SK-N-SH treated with all-trans-retinoic acid at 6 μM for 48 hours (cell line): ENCODE results near the gene PARP14.

Source experiments
- ARNTL ChIP-seq: fragments of 450-650 bp; formaldehyde crosslinking; IDR thresholded peaks from 2 replicates; pipeline ENCODE4 v1.5.0; 2020; ENCODE audit warnings: low read depth, mild to moderate bottlenecking, moderate library complexity, borderline replicate concordance
- BACH2 ChIP-seq: fragments of 250-450 bp; sonication (Bioruptor Pico); IDR thresholded peaks from 2 replicates; pipeline ENCODE4 v1.9.0; 2021; ENCODE audit warnings: mild to moderate bottlenecking, borderline replicate concordance
- GLIS3 ChIP-seq: fragments of 250-450 bp; sonication (Bioruptor Pico); IDR thresholded peaks from 2 replicates; pipeline ENCODE4 v1.5.0; 2020; ENCODE audit warnings: mild to moderate bottlenecking, moderate library complexity
- PATZ1 ChIP-seq: fragments of 250-450 bp; sonication (Bioruptor Pico); IDR thresholded peaks from 2 replicates; pipeline ENCODE4 v1.8.0; 2020; ENCODE audit warnings: mild to moderate bottlenecking, moderate library complexity, borderline replicate concordance
- PPARA ChIP-seq: fragments of 250-450 bp; sonication (Bioruptor Pico); IDR thresholded peaks from 2 replicates; pipeline ENCODE4 v1.5.0; 2020; ENCODE audit warnings: mild to moderate bottlenecking, borderline replicate concordance
- RARB ChIP-seq: fragments of 250-450 bp; sonication (Bioruptor Pico); IDR thresholded peaks from 2 replicates; pipeline ENCODE4 v1.8.0; 2021; ENCODE audit warnings: mild to moderate bottlenecking, moderate library complexity
- TSHZ2 ChIP-seq: fragments of 250-450 bp; sonication (Bioruptor Pico); IDR thresholded peaks from 2 replicates; pipeline ENCODE4 v1.5.0; 2020; ENCODE audit warnings: mild to moderate bottlenecking, moderate library complexity
- ZC3H10 ChIP-seq: fragments of 250-450 bp; sonication (Bioruptor Pico); IDR thresholded peaks from 2 replicates; pipeline ENCODE4 v1.5.1; 2021; ENCODE audit warnings: mild to moderate bottlenecking, moderate library complexity
- ZFP3 ChIP-seq: fragments of 250-450 bp; sonication (Bioruptor Pico); IDR thresholded peaks from 2 replicates; pipeline ENCODE4 v1.5.0; 2020; ENCODE audit warnings: mild to moderate bottlenecking, moderate library complexity
- ZFP30 ChIP-seq: fragments of 450-650 bp; formaldehyde crosslinking; IDR thresholded peaks from 2 replicates; pipeline ENCODE4 v1.5.0; 2022; ENCODE audit warnings: mild to moderate bottlenecking, moderate library complexity
- ZNF565 ChIP-seq: fragments of 450-650 bp; formaldehyde crosslinking; conservative IDR thresholded peaks from 2 replicates; pipeline ENCODE4 v1.5.0; 2020; ENCODE audit warnings: low read depth, mild to moderate bottlenecking, moderate library complexity
- ZNF70 ChIP-seq: fragments of 450-650 bp; formaldehyde crosslinking; IDR thresholded peaks from 2 replicates; pipeline ENCODE4 v1.5.0; 2020; ENCODE audit warnings: mild to moderate bottlenecking, moderate library complexity
- ZNF8 ChIP-seq: fragments of 450-650 bp; formaldehyde crosslinking; IDR thresholded peaks from 2 replicates; pipeline ENCODE4 v1.5.0; 2020; ENCODE audit warnings: mild to moderate bottlenecking, moderate library complexity

GRCh38 chr3:122773944-122774509 is 93.4 kb downstream of the PARP14 start:
- TF ChIP-seq ZNF8, result no peak
- no peak for TF ChIP-seq BACH2
- TF ChIP-seq ZNF565 (CRISPR knock-in tag), result no peak
- TF ChIP-seq ARNTL, result no peak
- no peak for TF ChIP-seq ZFP3 (CRISPR knock-in tag)
- TF ChIP-seq PATZ1, result no peak
- TF ChIP-seq ZNF70 (CRISPR knock-in tag), result no peak
- no peak for TF ChIP-seq RARB (CRISPR knock-in tag)
- TF ChIP-seq PPARA, result no peak
- TF ChIP-seq ZC3H10, result no peak
- no peak for TF ChIP-seq GLIS3 (CRISPR knock-in tag)
- TF ChIP-seq TSHZ2 (CRISPR knock-in tag), result no peak
- no peak for TF ChIP-seq ZFP30
